ENCODE measurements around the gene RBBP7.

- TF ChIP-seq EZH2 (IDR thresholded peaks at IDR 0.05) (no peak), ZNF274 (IDR thresholded peaks at IDR 0.05; ENCODE audit: low read depth, low read length) (no peak), RAD21 (IDR thresholded peaks at IDR 0.05; ENCODE audit: low read depth) (no peak), POLR2A (IDR thresholded peaks at IDR 0.05; ENCODE audit: borderline replicate concordance, extremely low read depth, insufficient read depth, insufficient read length) (no peak), CBX3 (IDR thresholded peaks at IDR 0.05; ENCODE audit: low read depth) (no peak), SIN3A (IDR thresholded peaks at IDR 0.05; ENCODE audit: low read depth) (no peak)
- TF ChIP-seq, protein P1, sequence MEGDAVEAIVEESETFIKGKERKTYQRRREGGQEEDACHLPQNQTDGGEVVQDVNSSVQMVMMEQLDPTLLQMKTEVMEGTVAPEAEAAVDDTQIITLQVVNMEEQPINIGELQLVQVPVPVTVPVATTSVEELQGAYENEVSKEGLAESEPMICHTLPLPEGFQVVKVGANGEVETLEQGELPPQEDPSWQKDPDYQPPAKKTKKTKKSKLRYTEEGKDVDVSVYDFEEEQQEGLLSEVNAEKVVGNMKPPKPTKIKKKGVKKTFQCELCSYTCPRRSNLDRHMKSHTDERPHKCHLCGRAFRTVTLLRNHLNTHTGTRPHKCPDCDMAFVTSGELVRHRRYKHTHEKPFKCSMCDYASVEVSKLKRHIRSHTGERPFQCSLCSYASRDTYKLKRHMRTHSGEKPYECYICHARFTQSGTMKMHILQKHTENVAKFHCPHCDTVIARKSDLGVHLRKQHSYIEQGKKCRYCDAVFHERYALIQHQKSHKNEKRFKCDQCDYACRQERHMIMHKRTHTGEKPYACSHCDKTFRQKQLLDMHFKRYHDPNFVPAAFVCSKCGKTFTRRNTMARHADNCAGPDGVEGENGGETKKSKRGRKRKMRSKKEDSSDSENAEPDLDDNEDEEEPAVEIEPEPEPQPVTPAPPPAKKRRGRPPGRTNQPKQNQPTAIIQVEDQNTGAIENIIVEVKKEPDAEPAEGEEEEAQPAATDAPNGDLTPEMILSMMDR (IDR thresholded peaks at IDR 0.05 in 2 of 3, conservative IDR thresholded peaks at IDR 0.05 in 1 of 3; ENCODE audit: borderline replicate concordance in 1 of 3, insufficient read depth in 1 of 3, low read depth in 2 of 3, low read length in 2 of 3) = no peak
- TF ChIP-seq, protein P2, sequence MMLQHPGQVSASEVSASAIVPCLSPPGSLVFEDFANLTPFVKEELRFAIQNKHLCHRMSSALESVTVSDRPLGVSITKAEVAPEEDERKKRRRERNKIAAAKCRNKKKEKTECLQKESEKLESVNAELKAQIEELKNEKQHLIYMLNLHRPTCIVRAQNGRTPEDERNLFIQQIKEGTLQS (IDR thresholded peaks at IDR 0.05) = no peak
Measured at GRCh38 chrX:16814597-16814996, 55.6 kb downstream of the RBBP7 start.

Data from HCT116 (cell line).